Tibial nerve (tissue), 4 donors: ENCODE data around the gene RACK1.
"Not testable (repeated sequence)": the region's sequence is repeated elsewhere in the genome, so short reads cannot be mapped to it uniquely, and the experiment has no call there.

ENCODE experiments used
- CTCF ChIP-seq, 5 experiments: fragments of 200-600 bp in 3 of 5; fragments of 450-650 bp in 2 of 5; sonication (generic) in 3 of 5; IDR thresholded peaks; one replicate each; pipeline ENCODE4 v1.5.1; 2016 to 2019; ENCODE audit warnings: antibody characterized with exemption in 5 of 5, mild to moderate bottlenecking in 3 of 5, moderate library complexity in 2 of 5
- EP300 ChIP-seq, 2 donors: sonication (generic); formaldehyde crosslinking; IDR thresholded peaks; one replicate each; pipeline ENCODE4 v1.6.1; 2017; ENCODE audit warnings: antibody characterized with exemption in 2 of 2, mild to moderate bottlenecking in 1 of 2
- POLR2A ChIP-seq, 2 donors: fragments of 450-650 bp; IDR thresholded peaks; one replicate each; pipeline ENCODE4 v1.6.1; 2017; ENCODE audit warnings: antibody characterized with exemption in 2 of 2, mild to moderate bottlenecking in 2 of 2, moderate library complexity in 2 of 2

GRCh38 chr5:181210698-181211097 lies 33.0 kb downstream of the RACK1 start:
- TF ChIP-seq EP300, CTCF, POLR2A (IDR thresholded peaks at IDR 0.05): not testable (repeated sequence)
